Measurements from ENCODE around the gene COL8A1.

DNA sequence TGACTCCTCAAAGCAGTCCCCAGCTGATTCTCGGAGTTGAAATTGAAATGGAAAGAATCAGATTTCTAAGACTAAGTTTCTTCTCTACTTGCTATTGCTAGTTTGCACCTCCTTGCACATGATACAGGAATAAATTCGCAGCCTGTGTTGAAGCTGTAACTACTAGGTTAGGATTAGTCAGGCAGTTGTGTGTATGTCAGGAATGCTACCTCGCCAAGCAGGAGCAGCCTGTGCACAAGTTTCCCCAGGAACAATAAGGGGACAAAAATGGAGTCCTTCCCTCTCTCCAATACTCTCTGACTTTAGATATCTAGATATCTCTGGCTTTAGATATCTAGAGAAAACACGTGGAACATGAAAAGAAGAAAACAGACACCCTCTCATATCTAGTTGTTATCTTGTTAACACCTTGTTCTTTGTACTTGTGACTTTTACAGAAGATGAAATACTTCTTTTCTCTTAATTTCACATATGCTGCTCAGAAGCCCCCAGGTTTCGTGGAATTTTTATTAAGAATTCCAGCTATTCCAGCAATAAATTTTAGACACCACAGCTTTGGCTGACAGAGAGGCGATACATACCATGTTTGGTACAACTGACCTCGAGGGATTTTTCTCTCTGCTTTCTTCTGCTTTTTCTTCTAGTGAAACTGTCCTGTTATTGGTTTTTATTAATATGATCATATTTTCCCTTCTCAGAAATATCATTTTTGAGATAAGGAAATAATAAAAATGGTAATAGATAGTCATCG lies 123.2 kb downstream of the COL8A1 start:
- TF ChIP-seq, protein P1, sequence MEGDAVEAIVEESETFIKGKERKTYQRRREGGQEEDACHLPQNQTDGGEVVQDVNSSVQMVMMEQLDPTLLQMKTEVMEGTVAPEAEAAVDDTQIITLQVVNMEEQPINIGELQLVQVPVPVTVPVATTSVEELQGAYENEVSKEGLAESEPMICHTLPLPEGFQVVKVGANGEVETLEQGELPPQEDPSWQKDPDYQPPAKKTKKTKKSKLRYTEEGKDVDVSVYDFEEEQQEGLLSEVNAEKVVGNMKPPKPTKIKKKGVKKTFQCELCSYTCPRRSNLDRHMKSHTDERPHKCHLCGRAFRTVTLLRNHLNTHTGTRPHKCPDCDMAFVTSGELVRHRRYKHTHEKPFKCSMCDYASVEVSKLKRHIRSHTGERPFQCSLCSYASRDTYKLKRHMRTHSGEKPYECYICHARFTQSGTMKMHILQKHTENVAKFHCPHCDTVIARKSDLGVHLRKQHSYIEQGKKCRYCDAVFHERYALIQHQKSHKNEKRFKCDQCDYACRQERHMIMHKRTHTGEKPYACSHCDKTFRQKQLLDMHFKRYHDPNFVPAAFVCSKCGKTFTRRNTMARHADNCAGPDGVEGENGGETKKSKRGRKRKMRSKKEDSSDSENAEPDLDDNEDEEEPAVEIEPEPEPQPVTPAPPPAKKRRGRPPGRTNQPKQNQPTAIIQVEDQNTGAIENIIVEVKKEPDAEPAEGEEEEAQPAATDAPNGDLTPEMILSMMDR (IDR thresholded peaks at IDR 0.05; ENCODE audit: low read depth, low read length): no peak
- TF ChIP-seq EZH2phosphoT487 (IDR thresholded peaks at IDR 0.05; ENCODE audit: low read depth): no peak
